OCI-LY3 (cell line): ENCODE data around the gene TPCN2.

ENCODE experiments used
- CTCF ChIP-seq: fragments of 200-600, 300-600 bp; sonication (generic); IDR thresholded peaks from 2 replicates; pipeline ENCODE4 v1.5.1; 2014; ENCODE audit warnings: antibody characterized with exemption, low read length, low read depth
- EZH2phosphoT487 ChIP-seq: fragments of 200-600 bp; shearing (Covaris generic); IDR thresholded peaks from 2 replicates; pipeline ENCODE4 v1.6.1; 2018; ENCODE audit warnings: antibody characterized with exemption, mixed run types, low read depth

GRCh38 chr11:69136471-69136870 lies 87.7 kb downstream of the TPCN2 start:
- TF ChIP-seq CTCF (no peak), EZH2phosphoT487 (no peak)
